GM18511 (cell line): ENCODE measurements around the gene DHX36.

Experiments used
- ATAC-seq: cut with Tn5 transposase; IDR thresholded peaks from one replicate; pipeline ENCODE4 v1.9.1; 2021; ENCODE audit warnings: mild to moderate bottlenecking, moderate library complexity; ENCODE audit not compliant: unreplicated experiment

Gene DHX36

DNA sequence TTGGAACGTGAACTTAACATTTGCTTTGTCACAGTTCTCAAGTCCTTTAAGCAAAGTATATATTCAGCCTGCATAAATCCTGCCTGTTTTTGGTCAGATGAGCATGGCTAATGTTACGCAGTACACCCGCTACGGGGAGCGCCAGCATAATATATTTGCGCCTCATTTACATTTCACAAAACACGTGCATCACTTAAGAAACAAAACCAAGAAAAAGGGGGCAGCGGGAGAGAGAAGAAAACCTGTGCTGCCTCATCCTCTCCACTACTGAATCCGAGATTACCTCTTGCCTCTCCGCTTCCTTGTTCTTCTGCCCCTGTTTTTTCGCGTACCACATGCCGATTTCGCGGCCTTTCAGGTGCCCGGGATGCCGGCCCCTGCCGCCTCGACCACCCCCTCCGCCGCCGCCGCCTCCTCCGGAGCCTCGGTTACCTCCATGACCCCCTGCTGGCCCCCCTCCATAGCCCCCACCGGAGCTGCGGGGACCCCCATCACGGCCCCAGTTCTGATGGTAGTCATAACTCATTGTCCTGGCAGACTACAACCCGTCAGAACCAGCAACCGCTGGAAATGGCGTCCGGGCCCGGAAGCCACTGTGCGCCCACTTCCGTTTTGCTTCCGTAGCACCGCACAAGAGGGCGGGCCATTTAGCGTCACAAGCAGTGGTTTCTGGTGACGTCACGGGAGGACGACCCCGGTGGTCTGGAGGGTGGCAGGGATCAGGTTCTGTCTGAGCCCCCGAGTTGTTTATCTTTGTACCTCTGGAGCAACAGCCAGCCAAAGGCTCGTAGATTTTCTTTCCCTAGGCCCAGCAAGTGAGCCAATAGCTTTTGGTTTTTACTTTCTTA lies at the start of gene DHX36:
TSS of gene DHX36 (minus strand) at position 597 of the 848 bp plus-strand sequence. CDS start at position 526, 71 bp downstream.
- peak; percentile 93 for ATAC-seq

- ATAC-seq: no peak
Observed at GRCh38 chr3:154367221-154367620, 42.9 kb upstream of the DHX36 start.

DNA sequence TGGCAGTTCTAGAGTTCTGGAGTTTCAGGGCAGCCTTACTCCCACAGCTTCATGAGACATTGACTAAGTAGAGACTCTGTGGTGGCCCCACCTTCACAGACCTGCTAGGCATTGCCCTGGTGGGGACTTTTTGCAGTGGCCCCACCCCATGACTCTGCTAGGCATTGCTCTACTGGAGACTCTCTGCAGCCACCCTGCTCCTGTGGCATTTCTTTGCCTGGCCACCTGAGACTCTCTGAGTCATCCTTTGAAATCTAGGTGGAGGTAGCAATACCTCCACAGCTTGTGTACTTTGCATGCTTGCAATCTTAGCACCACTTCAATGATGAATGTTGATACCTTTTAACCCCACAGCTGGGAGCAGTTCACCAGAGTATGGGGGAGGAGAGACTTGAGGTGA lies 40.6 kb upstream of the DHX36 start:
- no peak for ATAC-seq

DNA sequence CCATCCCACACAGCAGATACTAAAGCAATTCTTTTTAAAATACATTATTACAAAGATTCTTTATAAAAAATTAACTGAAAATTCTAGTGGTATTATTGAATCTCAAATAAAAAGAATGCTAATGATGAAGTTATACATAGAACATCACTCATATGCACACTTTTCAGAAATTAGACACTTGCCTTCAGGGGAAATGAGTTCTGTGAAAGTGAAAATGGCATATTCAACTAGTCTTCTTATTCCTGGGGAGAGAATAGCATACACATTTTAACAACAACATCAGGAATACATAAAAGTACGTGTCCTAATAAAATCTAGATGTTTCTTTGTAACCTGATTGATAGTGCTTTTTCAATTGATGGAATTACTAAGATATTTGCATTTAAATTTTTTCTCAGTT lies 36.8 kb upstream of the DHX36 start:
- ATAC-seq: no peak

DNA sequence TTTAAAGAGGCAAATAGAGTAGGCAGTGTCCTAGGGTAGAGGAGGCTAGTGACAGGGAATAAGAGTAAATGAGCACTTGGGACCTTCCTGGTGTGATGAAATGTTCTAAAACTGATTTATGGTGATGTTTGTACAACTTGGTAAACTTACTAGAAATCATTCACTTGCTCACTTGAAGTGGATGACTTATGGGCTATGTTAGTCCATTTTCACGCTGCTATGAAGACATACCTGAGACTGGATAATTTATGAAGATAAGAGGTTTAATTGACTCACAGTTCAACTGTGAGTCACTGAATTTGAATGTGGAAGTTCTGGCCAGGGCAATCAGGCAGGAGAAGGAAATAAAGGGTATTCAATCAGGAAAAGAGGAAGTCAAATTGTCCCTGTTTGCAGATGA lies 31.7 kb upstream of the DHX36 start:
- ATAC-seq: no peak

- no peak for ATAC-seq
Observed at GRCh38 chr3:154349223-154349622, 24.9 kb upstream of the DHX36 start.

DNA sequence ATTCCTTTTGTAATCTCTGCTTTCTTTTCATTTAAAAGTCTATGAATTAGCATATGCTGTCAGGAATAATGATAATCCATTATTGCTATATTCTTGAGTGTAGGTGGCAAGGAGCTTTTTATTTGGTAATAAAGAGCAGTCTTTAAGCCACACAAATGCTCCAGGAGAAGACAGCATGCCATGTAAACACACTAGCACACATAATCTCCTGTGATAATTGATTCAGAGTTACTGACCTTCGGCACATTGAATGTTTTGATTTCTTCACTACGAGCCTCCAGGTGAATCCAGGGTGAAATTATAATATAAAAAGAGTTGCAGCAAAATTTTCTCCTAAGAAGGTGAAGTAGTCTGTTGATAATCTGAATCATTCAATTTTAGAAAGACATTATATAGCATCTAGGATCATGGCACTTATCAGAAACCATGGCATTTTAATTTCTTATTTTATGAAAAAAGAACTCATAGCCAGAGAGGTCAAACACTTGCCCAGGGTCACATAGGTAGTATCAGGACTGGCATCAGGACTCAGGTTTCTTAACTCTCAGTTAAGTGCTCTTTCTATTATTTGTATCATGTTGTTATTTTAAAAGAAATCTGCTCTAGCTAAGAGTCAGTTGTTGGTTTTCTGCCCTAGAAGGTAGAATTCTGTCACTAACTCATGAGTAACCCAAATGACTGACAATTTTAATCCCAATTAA lies 21.3 kb upstream of the DHX36 start:
- ATAC-seq: no peak

DNA sequence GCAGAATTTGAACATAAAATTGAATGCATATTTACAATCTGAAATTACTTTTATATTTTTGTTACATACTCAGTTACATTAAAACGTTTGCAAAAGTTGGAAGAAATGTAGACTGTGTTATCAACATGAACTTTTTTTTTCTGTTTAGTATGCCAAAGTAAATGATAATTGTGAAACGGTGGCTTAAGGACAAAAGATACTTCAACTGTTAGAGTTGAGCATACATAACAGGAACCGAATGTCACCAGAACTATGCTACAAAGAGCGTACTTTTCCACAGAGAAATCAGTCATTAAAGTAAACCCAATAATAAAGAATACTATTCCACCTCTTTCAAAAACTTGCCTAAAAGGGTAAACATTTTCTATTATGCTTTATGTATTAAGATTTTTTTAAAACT lies 14.3 kb upstream of the DHX36 start:
- ATAC-seq: no peak

- no peak for ATAC-seq
Observed at GRCh38 chr3:154338008-154338407, 13.7 kb upstream of the DHX36 start.

- peak; percentile 72 for ATAC-seq
Observed at GRCh38 chr3:154334973-154335420, 10.7 kb upstream of the DHX36 start.

DNA sequence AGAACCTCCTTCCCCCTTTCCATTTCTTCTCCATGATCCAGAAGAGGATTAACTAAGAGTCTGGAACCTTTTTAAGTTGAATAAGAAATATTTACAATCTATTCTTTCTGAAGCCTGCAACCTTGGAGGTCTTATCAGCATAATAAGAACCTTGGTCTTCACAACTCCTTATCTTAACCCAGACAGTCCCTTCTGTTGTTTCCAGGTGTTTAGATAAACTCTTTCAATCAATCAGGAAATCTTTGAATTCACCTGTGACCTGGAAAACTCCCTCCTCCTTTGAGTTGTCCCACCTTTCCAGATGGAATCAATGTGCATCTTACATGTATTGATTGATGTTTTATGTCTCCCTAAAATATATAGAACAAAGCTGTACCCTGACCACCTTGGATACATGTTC lies 3.6 kb upstream of the DHX36 start:
- ATAC-seq: no peak

GRCh38 chr3:154324919-154325318 lies 632 bp upstream of the DHX36 start:
- ATAC-seq: no peak

GRCh38 chr3:154316974-154317767 lies 7.1 kb downstream of the DHX36 start:
- ATAC-seq: no peak

DNA sequence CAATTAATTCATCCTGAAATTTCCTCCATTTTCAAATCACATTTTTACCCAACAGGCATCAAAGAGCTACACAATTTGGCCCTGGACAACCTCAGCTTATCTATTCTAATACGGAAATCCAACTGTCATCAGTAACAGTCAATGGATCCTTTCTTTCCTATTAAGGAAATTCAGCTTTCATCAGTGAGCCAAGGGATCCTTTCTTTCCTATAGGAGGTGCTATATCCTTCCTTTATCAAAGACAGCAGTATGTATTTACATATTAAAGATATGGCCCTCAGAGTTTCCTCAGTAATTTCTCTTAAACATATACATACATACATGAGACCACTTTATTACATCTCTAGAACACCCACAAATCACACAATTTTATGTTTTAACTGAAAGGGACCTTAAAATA lies 10.1 kb downstream of the DHX36 start:
- no peak for ATAC-seq

DNA sequence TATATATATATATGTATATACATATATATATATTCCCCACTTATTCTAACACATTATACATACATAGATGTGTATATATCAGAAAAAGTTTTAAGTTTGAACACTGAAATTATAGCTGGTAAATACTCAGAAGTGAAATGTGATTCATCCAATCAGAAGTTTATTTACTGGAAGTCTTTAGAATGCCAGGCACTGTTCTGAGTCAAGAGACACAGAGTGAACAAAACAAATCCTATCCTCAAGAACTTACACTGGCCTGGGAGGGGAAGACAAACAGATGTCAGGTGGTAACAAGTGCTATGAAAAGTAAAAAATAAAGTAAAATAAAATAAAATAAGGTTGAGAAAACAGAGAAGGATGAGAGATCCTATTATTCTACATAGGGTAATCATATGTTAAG lies 13.4 kb downstream of the DHX36 start:
- no peak for ATAC-seq

GRCh38 chr3:154307363-154307762 lies 16.9 kb downstream of the DHX36 start:
- ATAC-seq: no peak

DNA sequence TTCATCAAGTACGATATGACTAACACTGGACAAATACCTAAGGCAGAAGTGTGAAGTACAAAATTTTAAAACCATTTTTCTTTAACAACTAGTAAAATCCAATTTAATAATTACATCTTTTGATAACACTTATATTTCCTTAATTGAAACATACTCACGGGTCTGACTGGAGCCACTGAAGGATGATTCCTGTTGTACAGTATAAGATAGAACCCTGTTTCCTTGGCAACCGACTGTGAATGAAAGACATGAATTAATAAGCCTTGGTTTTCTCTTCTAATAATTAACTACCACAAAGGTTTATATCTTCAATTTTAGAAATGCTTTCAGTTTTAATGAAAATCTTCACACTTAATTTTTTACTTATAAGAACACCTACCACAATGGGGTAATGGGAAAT lies 19.4 kb downstream of the DHX36 start:
- peak; percentile 64 for ATAC-seq

GRCh38 chr3:154304116-154304786 lies 20.0 kb downstream of the DHX36 start:
- ATAC-seq: peak; percentile 44

DNA sequence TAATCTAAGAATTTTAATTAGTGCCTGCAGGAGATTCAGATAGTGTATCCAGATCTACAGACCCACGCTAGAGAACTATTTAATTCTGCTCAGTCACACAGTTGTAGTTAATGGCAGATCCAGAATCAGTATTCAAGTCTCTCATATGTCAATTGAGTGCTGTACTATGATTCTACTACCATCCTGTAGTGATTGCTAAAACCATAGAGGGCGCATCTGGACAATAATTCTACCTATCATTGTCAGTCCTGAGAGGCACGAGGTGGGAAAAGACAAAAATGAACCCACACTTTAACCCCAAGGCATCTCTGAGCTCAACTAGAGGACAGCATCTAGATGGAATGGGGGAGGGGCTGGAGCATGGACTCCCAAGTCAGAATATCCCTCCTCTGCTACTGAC lies 22.7 kb downstream of the DHX36 start:
- ATAC-seq: no peak

DNA sequence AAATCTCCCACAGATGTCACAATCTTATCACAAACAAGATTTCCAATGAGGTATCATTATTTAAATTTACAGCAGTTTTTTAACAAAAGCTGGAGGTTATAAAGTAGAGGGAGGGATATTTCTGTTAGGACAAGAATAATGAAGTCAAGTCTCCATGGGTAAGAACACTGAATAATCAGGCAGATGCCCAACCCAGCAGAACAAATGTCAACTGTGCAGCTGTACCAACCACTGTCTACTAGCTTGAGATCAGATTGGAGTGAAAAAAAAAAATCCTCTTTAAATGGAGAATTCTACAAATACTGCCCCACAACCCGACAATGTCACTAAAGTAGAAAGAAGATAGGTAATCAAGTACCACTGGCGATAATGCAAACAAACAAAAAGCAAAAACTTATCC lies 30.3 kb downstream of the DHX36 start:
- no peak for ATAC-seq

GRCh38 chr3:154290187-154290586 lies 34.1 kb downstream of the DHX36 start:
- ATAC-seq: no peak
